A549 (cell line): ENCODE data around the gene TCEAL1. TPM values are rescaled to one million over a fixed set of nuclear protein-coding genes. Genes with fewer than 3 reads are reported as not detected.

Experiments used
- ATAC-seq, 2 experiments: fragments of 200-7000 bp in 1 of 2; fragments of >200 bp in 1 of 2; cut with Nextera tagmentation in 1 of 2; cut with Tn5 transposase in 1 of 2; 3 replicates each; pipeline versions ENCODE4 v1.8.0 to v1.9.1; 2018 to 2020; ENCODE audit warnings: mild to moderate bottlenecking in 1 of 2, moderate library complexity in 1 of 2
- CTCF ChIA-PET: fragments of 300-600 bp; sonication (Branson Sonifier 250); formaldehyde crosslinking; extraction: SDS; loops from one replicate; lab custom pipeline; 2021; ENCODE audit warnings: antibody characterized with exemption, inconsistent platforms; lab: Yijun Ruan, JAX
- POLR2A ChIA-PET: fragments of 350-600 bp; formaldehyde crosslinking; extraction: SDS; loops from one replicate; lab custom pipeline; 2021; ENCODE audit warnings: antibody characterized with exemption, inconsistent platforms; lab: Yijun Ruan, JAX
- DNase-seq, 2 experiments: peaks; one replicate each; pipeline versions ENCODE4 v3.0.0 to v3.0.0-alpha.2; 2011 to 2016; ENCODE audit warnings: low read depth in 1 of 2, low spot score in 1 of 2
- FAIRE-seq: peaks from 2 replicates; lab custom pipeline; 2011; peaks lifted over from hg19 to GRCh38; lab: Jason Lieb, UNC
- H3K27ac ChIP-seq, 2 experiments: fragments of >200 bp; sonication (Bioruptor Twin); formaldehyde crosslinking; 3 replicates each; pipeline ENCODE4 v1.5.1; 2016 to 2017
- H3K4me1 ChIP-seq: fragments of >200 bp; sonication (Bioruptor Twin); formaldehyde crosslinking; 3 replicates; pipeline ENCODE4 v1.6.1; 2016
- H3K4me2 ChIP-seq: fragments of >200 bp; sonication (Bioruptor Twin); formaldehyde crosslinking; 3 replicates; pipeline ENCODE4 v1.6.1; 2016
- H3K4me3 ChIP-seq: fragments of >200 bp; sonication (Bioruptor Twin); formaldehyde crosslinking; 3 replicates; pipeline ENCODE4 v1.5.1; 2016
- H3K9me3 ChIP-seq: fragments of >200 bp; sonication (Bioruptor Twin); formaldehyde crosslinking; 3 replicates; pipeline ENCODE4 v1.6.1; 2016
- CEBPB ChIP-seq, 2 experiments: fragments of >200 bp in 1 of 2; sonication (Bioruptor Twin) in 1 of 2; formaldehyde crosslinking in 1 of 2; IDR thresholded peaks; 2 replicates each; pipeline ENCODE4 v1.6.1; 2012 to 2016
- E2F6 ChIP-seq: IDR thresholded peaks from 2 replicates; pipeline ENCODE4 v1.6.1; 2012; ENCODE audit warnings: low read depth, borderline replicate concordance
- HDAC2 ChIP-seq: fragments of 200-600 bp; sonication (generic); IDR thresholded peaks from 2 replicates; pipeline ENCODE4 v1.6.1; 2016
- HMGXB4 ChIP-seq: fragments of 250-450 bp; sonication (Bioruptor Pico); IDR thresholded peaks from 2 replicates; pipeline ENCODE4 v1.5.0; 2021; ENCODE audit warnings: mild to moderate bottlenecking, moderate library complexity, borderline replicate concordance
- JUN ChIP-seq, 2 experiments: fragments of >200 bp; sonication (Bioruptor Twin); formaldehyde crosslinking; IDR thresholded peaks; 2 replicates in 1 of 2; 3 replicates in 1 of 2; pipeline ENCODE4 v1.6.1; 2016 to 2017
- POLR2A ChIP-seq: IDR thresholded peaks from 2 replicates; pipeline ENCODE4 v1.6.1; 2012; ENCODE audit warnings: mild to moderate bottlenecking, low read length
- ZNF302 ChIP-seq: fragments of 250-450 bp; sonication (Bioruptor Pico); IDR thresholded peaks from 2 replicates; pipeline ENCODE4 v1.9.0; 2021; ENCODE audit warnings: inconsistent platforms, mild to moderate bottlenecking, moderate library complexity
- ZSCAN20 ChIP-seq: fragments of 250-450 bp; sonication (Bioruptor Pico); IDR thresholded peaks from 2 replicates; pipeline ENCODE4 v1.8.0; 2022; ENCODE audit warnings: mild to moderate bottlenecking, moderate library complexity
- WGBS: methylation state at CpG from one replicate; pipeline ENCODE4 v1.1.6; 2017; ENCODE audit errors: missing lambda C conversion rate; 5-methylcytosine and 5-hydroxymethylcytosine counted together
- polyA plus RNA-seq, 4 experiments: library from polyadenylated mRNA; depleted of rRNA in 3 of 4; stranded (reverse); fragments of >200 nt; fragmentation: RNase III in 1 of 4; extraction: RNeasy Plus Mini Kit Qiagen cat#74134 plus additional on column Dnase treatment in 1 of 4; gene quantifications; 2 replicates in 3 of 4; 3 replicates in 1 of 4; pipeline ENCODE4 v1.2.3, GENCODE V29; 2011 to 2017

The TCEAL1 gene
- polyA plus RNA-seq, 2 of the 4 experiments (the other 2 are of a cell fraction) = 40.7 to 42.1 TPM

- DNase-seq (no peak), ATAC-seq (no peak), FAIRE-seq (peak; percentile 79)
- no peaks in the 10 kb centered on the region for H3K9me3 ChIP-seq
- H3K4me2 ChIP-seq = no peak overlapping the region
- peaks cover 10% of the 10 kb centered on the region; the same call in 1 of the 3 replicates for H3K4me1 ChIP-seq
- ChIA-PET CTCF (no interaction called here), POLR2A (interaction anchor here (0.6 kb wide), 1 partner anchor 8 kb away, joined by 3 read pairs; the partner anchor contains the start of gene MORF4L2)
- H3K27ac ChIP-seq = no peak overlapping the region
- TF ChIP-seq E2F6 (no peak), ZNF302 (CRISPR knock-in tag) (no peak), HMGXB4 (CRISPR knock-in tag) (no peak), ZSCAN20 (CRISPR knock-in tag) (no peak), HDAC2 (no peak), CEBPB (IDR thresholded peaks at IDR 0.05) (no peak), POLR2A (no peak), JUN (IDR thresholded peaks at IDR 0.05) (no peak)
- no peak overlapping the region for H3K4me3 ChIP-seq
- WGBS = 72% methylated on average over 5 of the region's 5 CpGs
These were observed 49.6 kb downstream of the TCEAL1 start for GRCh38 chrX:103678199-103678993.

Other genes starting within 250 kb of the TCEAL1 start
- 0.03 and 0.04 TPM in 2 replicates for gene RAB40A, start 109.5 kb upstream of the TCEAL1 start, polyA plus RNA-seq (2011; rRNA removed)
- gene RAB40A, start 109.5 kb upstream of the TCEAL1 start, polyA plus RNA-seq (2017; fragmentation: RNase III; extraction: RNeasy Plus Mini Kit Qiagen cat#74134 plus additional on column Dnase treatment) = 0.08 TPM in 1 of 3 replicates, not detected in the others
- 35.2 and 57.2 TPM in 2 replicates for gene TCEAL4, start 43.5 kb upstream of the TCEAL1 start, polyA plus RNA-seq (2011; rRNA removed)
- gene TCEAL4, start 43.5 kb upstream of the TCEAL1 start, polyA plus RNA-seq (2017; fragmentation: RNase III; extraction: RNeasy Plus Mini Kit Qiagen cat#74134 plus additional on column Dnase treatment) = 173 to 195 TPM (median 192 TPM) in 3 replicates
- 3.6 and 6.6 TPM in 2 replicates for gene TCEAL3, start 21.0 kb upstream of the TCEAL1 start, polyA plus RNA-seq (2011; rRNA removed)
- gene TCEAL3, start 21.0 kb upstream of the TCEAL1 start, polyA plus RNA-seq (2017; fragmentation: RNase III; extraction: RNeasy Plus Mini Kit Qiagen cat#74134 plus additional on column Dnase treatment) = 18.8 to 24.0 TPM (median 23.9 TPM) in 3 replicates
- gene MORF4L2, start 57.7 kb downstream of the TCEAL1 start, polyA plus RNA-seq (2011; rRNA removed) = 572 and 582 TPM in 2 replicates
- gene MORF4L2, start 57.7 kb downstream of the TCEAL1 start, polyA plus RNA-seq (2017; fragmentation: RNase III; extraction: RNeasy Plus Mini Kit Qiagen cat#74134 plus additional on column Dnase treatment) = 482 to 521 TPM (median 493 TPM) in 3 replicates
- gene TMEM31, start 81.9 kb downstream of the TCEAL1 start, polyA plus RNA-seq (2011; rRNA removed) = 0.10 and 0.19 TPM in 2 replicates
- not detected in 3 replicates for gene TMEM31, start 81.9 kb downstream of the TCEAL1 start, polyA plus RNA-seq (2017; fragmentation: RNase III; extraction: RNeasy Plus Mini Kit Qiagen cat#74134 plus additional on column Dnase treatment)
- not detected in 2 replicates for gene PLP1, start 147.9 kb downstream of the TCEAL1 start, polyA plus RNA-seq (2011; rRNA removed)
- not detected in 3 replicates for gene PLP1, start 147.9 kb downstream of the TCEAL1 start, polyA plus RNA-seq (2017; fragmentation: RNase III; extraction: RNeasy Plus Mini Kit Qiagen cat#74134 plus additional on column Dnase treatment)
- gene RAB9B, start 203.3 kb downstream of the TCEAL1 start, polyA plus RNA-seq (2011; rRNA removed) = 0.15 and 0.16 TPM in 2 replicates
- 0.09 to 0.17 TPM (median 0.14 TPM) in 3 replicates for gene RAB9B, start 203.3 kb downstream of the TCEAL1 start, polyA plus RNA-seq (2017; fragmentation: RNase III; extraction: RNeasy Plus Mini Kit Qiagen cat#74134 plus additional on column Dnase treatment)